Sigmoid colon (tissue), 7 donors: Measurements from ENCODE around the gene EED. TPM values are rescaled to one million over a fixed set of nuclear protein-coding genes. Genes with fewer than 3 reads are reported as not detected.
"Not testable (repeated sequence)": the region's sequence is repeated elsewhere in the genome, so short reads cannot be mapped to it uniquely, and the experiment has no call there.

Experiments
- DNase-seq: peaks from one replicate; pipeline ENCODE4 v3.0.0-alpha.2; 2019
- H3K27ac ChIP-seq, 4 donors: fragments of 200-600 bp; sonication (generic); one replicate each; pipeline ENCODE4 v1.5.1; 2016 to 2019; ENCODE audit warnings: mild to moderate bottlenecking in 1 of 4
- H3K27me3 ChIP-seq, 3 donors: fragments of 200-600 bp; sonication (generic); one replicate each; pipeline ENCODE4 v1.5.1; 2019; ENCODE audit warnings: mild to moderate bottlenecking in 1 of 3
- H3K36me3 ChIP-seq, 4 donors: fragments of 200-600 bp; sonication (generic); one replicate each; pipeline ENCODE4 v1.5.1; 2016 to 2019
- H3K4me1 ChIP-seq, 4 donors: fragments of 200-600 bp; sonication (generic); one replicate each; pipeline ENCODE4 v1.5.1; 2017 to 2019
- H3K4me3 ChIP-seq, 4 donors: fragments of 200-600 bp; sonication (generic); one replicate each; pipeline ENCODE4 v1.5.1; 2017 to 2019; ENCODE audit warnings: mild to moderate bottlenecking in 2 of 4, moderate library complexity in 1 of 4
- H3K9me3 ChIP-seq, 4 donors: fragments of 200-600 bp in 3 of 4; sonication (generic) in 3 of 4; one replicate each; pipeline versions ENCODE4 v1.5.1 to v1.6.1; 2013 to 2019
- CTCF ChIP-seq, 4 experiments: fragments of 450-650 bp in 3 of 4; fragments of 200-600 bp in 1 of 4; IDR thresholded peaks; one replicate each; pipeline ENCODE4 v1.5.1; 2016 to 2019; ENCODE audit warnings: antibody characterized with exemption in 4 of 4, mild to moderate bottlenecking in 3 of 4, moderate library complexity in 2 of 4
- EP300 ChIP-seq, 4 donors: sonication (generic); formaldehyde crosslinking; IDR thresholded peaks; one replicate each; pipeline ENCODE4 v1.6.1; 2017; ENCODE audit warnings: antibody characterized with exemption in 4 of 4
- POLR2A ChIP-seq, 2 donors: fragments of 450-650 bp; IDR thresholded peaks; one replicate each; pipeline ENCODE4 v1.6.1; 2016; ENCODE audit warnings: antibody characterized with exemption in 2 of 2, mild to moderate bottlenecking in 2 of 2, moderate library complexity in 2 of 2
- POLR2AphosphoS5 ChIP-seq, 4 donors: sonication (generic); formaldehyde crosslinking; IDR thresholded peaks; one replicate each; pipeline ENCODE4 v1.6.1; 2017; ENCODE audit warnings: antibody characterized with exemption in 4 of 4
- WGBS, 2 donors: extraction: QIAGEN DNeasy Blood & Tissue Kit; methylation state at CpG; one replicate each; pipeline ENCODE4 v1.1.7; 2013; 5-methylcytosine and 5-hydroxymethylcytosine counted together
- intact Hi-C: fragments of 100-400 bp; cut with DNase I; formaldehyde crosslinking; loops from one replicate; pipeline ENCODE4 v1.15.1; 2023
- polyA plus RNA-seq, 3 donors: library from polyadenylated mRNA; stranded (reverse); fragments of 200-250 nt; gene quantifications; one replicate each; pipeline ENCODE4 v1.2.3, GENCODE V29; 2013
- total RNA-seq, 4 donors: library from RNA; depleted of rRNA; stranded (reverse); fragments of >200 nt; gene quantifications; one replicate each; pipeline ENCODE4 v1.1.0, GENCODE V29; 2016
- donor health status: healthy with polysubstance abuse.
- donor health status: Bipolar disorder and iron deficiency.
- donor health status: healthy.

EED gene
- total and polyA plus RNA-seq, 7 donors = 12.6 to 28.6 (median 18.2) TPM

DNA sequence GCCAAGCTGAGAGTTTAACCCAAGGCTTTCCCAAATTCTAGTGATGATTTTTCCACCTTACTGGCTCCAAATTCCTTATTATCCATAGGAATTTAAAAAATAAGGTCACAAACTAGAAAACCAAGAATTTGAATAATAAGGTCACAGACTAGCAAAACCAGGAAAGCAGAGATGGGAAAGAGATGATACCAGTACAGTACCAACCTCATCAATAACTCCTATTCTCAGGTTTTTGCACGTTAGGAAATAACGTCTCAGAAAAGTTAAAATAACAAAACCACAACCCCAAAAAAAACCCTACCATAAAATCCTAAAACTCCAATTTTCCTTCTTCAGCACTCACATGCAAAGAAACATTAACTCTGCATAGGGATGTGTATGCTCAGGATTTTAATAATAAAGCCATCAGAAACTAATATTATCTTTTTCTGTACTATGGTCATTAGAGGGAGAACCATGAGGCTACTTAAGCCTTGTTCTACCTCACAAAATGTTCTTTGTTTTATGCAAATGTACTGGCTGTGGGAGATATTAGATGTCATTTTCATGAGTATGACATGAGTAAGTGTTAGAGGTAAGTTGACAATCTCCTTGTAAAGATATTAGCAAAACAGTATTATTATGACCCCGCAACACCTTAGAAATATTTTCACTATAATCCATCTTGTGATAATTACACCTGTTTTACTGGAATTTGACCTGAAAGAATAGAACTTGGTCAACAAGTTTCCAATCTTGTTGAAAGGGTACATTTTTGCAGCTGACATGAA lies 16.1 kb upstream of the EED start:
- TF ChIP-seq POLR2AphosphoS5 (IDR thresholded peaks at IDR 0.05) (no peak), EP300 (IDR thresholded peaks at IDR 0.05) (no peak), POLR2A (IDR thresholded peaks at IDR 0.05) (no peak), CTCF (IDR thresholded peaks at IDR 0.05) (no peak)

GRCh38 chr11:86229039-86229330 lies 15.6 kb upstream of the EED start:
- H3K27me3 ChIP-seq, H3K36me3 ChIP-seq, intact Hi-C loops, H3K9me3 ChIP-seq, H3K4me3 ChIP-seq, DNase-seq, H3K27ac ChIP-seq, H3K4me1 ChIP-seq: not testable (repeated sequence)
- 85 to 87% methylated on average over 3 of the region's 3 CpGs for WGBS, 2 donors

More for the DNA sequence above, 16.1 kb upstream of the EED start:
- WGBS, 2 donors = 80 to 91% methylated on average over 3 of the region's 3 CpGs
- no peaks in the 10 kb centered on the region for H3K27me3 ChIP-seq
- no peaks in the 10 kb centered on the region for H3K36me3 ChIP-seq
- intact Hi-C loops = no loop called here
- H3K4me3 ChIP-seq = no peak overlapping the region
- no peak overlapping the region for H3K27ac ChIP-seq
- no peak for DNase-seq
- no peaks in the 10 kb centered on the region for H3K4me1 ChIP-seq
- H3K9me3 ChIP-seq = no peaks in the 10 kb centered on the region

- intact Hi-C loops = no loop called here
- WGBS, 2 donors = 69 to 85% methylated on average over 1 of the region's 1 CpG
- no peak overlapping the region for H3K4me3 ChIP-seq
- H3K36me3 ChIP-seq = no peaks in the 10 kb centered on the region
- H3K9me3 ChIP-seq = no peaks in the 10 kb centered on the region
- no peaks in the 10 kb centered on the region for H3K27me3 ChIP-seq
- no peak for DNase-seq
- no peaks in the 10 kb centered on the region for H3K4me1 ChIP-seq
- no peak overlapping the region for H3K27ac ChIP-seq
- no peak for TF ChIP-seq POLR2A (IDR thresholded peaks at IDR 0.05)
- no peak for TF ChIP-seq POLR2AphosphoS5 (IDR thresholded peaks at IDR 0.05)
- no peak for TF ChIP-seq EP300 (IDR thresholded peaks at IDR 0.05)
- no peak for TF ChIP-seq CTCF (IDR thresholded peaks at IDR 0.05)
These were observed 14.3 kb upstream of the EED start for GRCh38 chr11:86230179-86230804.

- no peaks in the 10 kb centered on the region for H3K4me1 ChIP-seq
- no peak for TF ChIP-seq EP300 (IDR thresholded peaks at IDR 0.05)
- TF ChIP-seq POLR2AphosphoS5 (IDR thresholded peaks at IDR 0.05) = no peak
- TF ChIP-seq POLR2A (IDR thresholded peaks at IDR 0.05) = no peak
- no peak for TF ChIP-seq CTCF (IDR thresholded peaks at IDR 0.05)
- DNase-seq = no peak
- H3K9me3 ChIP-seq = no peaks in the 10 kb centered on the region
- H3K36me3 ChIP-seq = no peaks in the 10 kb centered on the region
- intact Hi-C loops = no loop called here
- no peak overlapping the region for H3K4me3 ChIP-seq
- no peaks in the 10 kb centered on the region for H3K27me3 ChIP-seq
- H3K27ac ChIP-seq = no peak overlapping the region
These were observed 13.6 kb upstream of the EED start for GRCh38 chr11:86230921-86231434.

GRCh38 chr11:86232556-86232955 lies 12.0 kb upstream of the EED start:
- Histone ChIP-seq H3K9me3 (no peaks in the 10 kb centered on the region), H3K4me3 (no peak overlapping the region), H3K4me1 (no peaks in the 10 kb centered on the region), H3K36me3 (no peaks in the 10 kb centered on the region), H3K27ac (no peak overlapping the region), H3K27me3 (no peaks in the 10 kb centered on the region)
- DNase-seq = no peak
- intact Hi-C loops = no loop called here
- no peak for TF ChIP-seq POLR2A (IDR thresholded peaks at IDR 0.05)
- no peak for TF ChIP-seq CTCF (IDR thresholded peaks at IDR 0.05)
- no peak for TF ChIP-seq POLR2AphosphoS5 (IDR thresholded peaks at IDR 0.05)
- no peak for TF ChIP-seq EP300 (IDR thresholded peaks at IDR 0.05)
